ENCODE results near the gene GFRA1.
A peak's percentile ranks its signal among the peaks of the same experiment; 100 is the strongest.

Gene GFRA1

DNA sequence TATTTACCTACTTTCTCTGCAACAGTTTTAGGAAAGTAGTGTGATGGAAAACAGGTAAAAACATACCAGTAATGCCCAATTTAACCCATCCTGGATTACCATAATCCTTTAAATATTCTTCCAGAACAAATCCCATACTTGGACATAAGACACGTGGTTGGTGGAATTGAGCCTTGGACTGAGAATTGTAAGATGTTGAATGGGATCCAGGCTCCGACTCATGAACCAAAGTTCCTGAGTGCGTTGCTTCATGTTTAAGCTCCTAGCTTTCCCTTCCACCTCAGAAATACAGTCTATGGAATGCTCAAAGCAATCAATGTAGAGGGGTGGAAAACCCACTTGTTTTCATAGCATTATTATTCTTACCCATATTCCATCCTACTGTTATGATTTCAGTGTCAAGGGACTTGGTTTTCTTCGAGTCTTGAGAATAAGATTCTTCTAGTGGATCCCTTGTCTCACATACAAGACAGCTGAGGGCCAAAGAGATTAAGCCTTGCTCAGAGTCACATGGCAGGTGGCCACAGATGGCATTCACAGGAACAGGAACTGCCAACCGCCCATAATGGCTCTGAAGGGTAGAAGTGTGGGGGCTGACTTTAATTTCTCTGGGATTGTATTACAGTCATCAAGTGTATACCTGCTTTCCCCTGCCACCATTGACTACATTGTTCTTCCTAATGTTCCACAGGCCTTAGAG lies 171.2 kb downstream of the GFRA1 start:
- DNase-seq (ENCODE audit: low spot score), result no peak

- DNase-seq (ENCODE audit: low spot score), result no peak
These were observed 172.0 kb downstream of the GFRA1 start for GRCh38 chr10:116100984-116101383.

GRCh38 chr10:116099023-116099420 lies 174.0 kb downstream of the GFRA1 start:
- no peak for DNase-seq (ENCODE audit: low spot score)

- DNase-seq (ENCODE audit: low spot score), result no peak
These were observed 174.5 kb downstream of the GFRA1 start for GRCh38 chr10:116098411-116099022.

GRCh38 chr10:116097239-116097784 lies 175.7 kb downstream of the GFRA1 start:
- no peak for DNase-seq (ENCODE audit: low spot score)

DNA sequence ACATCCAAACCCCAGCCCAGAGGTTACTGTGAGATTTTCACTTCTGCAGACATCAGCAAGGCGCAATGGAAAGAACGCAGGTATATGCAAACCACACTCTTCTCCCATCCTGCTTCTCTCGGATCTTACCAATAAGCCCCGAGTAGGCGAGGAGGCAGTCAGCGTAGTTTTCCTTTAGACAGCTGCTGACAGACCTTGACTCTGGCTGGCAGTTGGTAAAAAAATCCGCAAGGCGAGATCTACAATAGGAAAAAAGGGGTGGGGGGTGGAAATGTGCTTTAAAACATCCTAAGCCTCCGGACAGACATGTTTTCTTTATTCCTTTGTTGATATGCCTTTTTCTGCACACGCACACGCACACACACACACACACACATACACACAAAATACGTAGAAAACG lies 176.5 kb downstream of the GFRA1 start:
- no peak for DNase-seq (ENCODE audit: low spot score)

DNA sequence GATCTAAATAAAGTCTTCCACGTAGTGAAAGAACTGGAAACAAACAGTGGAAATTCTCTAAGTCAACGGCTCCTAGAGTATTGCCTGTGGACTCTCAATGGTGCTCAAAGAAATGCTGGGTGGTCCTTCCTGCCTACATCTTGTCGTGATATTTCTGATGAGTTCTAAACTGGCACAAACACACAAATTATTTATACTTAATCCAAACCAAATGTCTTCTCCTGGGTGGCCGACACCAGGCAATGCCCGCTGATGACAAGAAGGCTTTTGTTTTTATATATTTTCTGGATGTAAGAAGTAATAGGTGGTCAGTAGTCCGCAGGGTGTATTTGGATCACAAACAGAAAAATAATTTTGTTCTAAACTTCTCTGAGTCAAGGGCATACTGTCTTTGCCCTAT lies 178.7 kb downstream of the GFRA1 start:
- no peak for DNase-seq (ENCODE audit: low spot score)

DNA sequence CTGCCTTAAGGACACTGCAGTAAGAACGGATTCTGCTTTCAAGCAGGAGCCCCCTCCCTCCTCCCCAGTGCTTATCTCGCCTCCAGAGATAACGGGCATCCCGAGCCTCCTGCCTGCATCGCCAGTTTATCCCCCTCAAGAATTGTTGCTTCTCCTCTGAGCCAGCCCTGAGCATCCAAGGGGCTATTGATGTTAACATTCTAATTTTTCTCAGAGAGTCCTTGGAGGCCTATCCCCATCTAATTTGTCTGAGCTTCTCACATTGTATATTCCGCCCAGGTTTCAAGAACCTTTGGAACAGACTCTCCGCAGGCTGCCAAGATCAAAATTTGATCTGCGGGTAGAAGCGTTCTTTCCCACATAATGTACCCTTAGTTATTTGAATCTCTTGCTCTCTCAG lies 180.0 kb downstream of the GFRA1 start:
- DNase-seq (ENCODE audit: low spot score), result no peak

- no peak for DNase-seq (ENCODE audit: low spot score)
These were observed 184.0 kb downstream of the GFRA1 start for GRCh38 chr10:116088985-116089384.

GRCh38 chr10:116085323-116085722 lies 187.7 kb downstream of the GFRA1 start:
- no peak for DNase-seq (ENCODE audit: low spot score)

GRCh38 chr10:116084161-116084560 lies 188.8 kb downstream of the GFRA1 start:
- no peak for DNase-seq (ENCODE audit: low spot score)

GRCh38 chr10:116083226-116083762 lies 189.7 kb downstream of the GFRA1 start:
- no peak for DNase-seq (ENCODE audit: low spot score)

GRCh38 chr10:116082762-116083161 lies 190.2 kb downstream of the GFRA1 start:
- no peak for DNase-seq (ENCODE audit: low spot score)

GRCh38 chr10:116082206-116082605 lies 190.8 kb downstream of the GFRA1 start:
- no peak for DNase-seq (ENCODE audit: low spot score)

- DNase-seq (ENCODE audit: low spot score), result peak; percentile 19
These were observed 192.5 kb downstream of the GFRA1 start for GRCh38 chr10:116080553-116080952.

DNA sequence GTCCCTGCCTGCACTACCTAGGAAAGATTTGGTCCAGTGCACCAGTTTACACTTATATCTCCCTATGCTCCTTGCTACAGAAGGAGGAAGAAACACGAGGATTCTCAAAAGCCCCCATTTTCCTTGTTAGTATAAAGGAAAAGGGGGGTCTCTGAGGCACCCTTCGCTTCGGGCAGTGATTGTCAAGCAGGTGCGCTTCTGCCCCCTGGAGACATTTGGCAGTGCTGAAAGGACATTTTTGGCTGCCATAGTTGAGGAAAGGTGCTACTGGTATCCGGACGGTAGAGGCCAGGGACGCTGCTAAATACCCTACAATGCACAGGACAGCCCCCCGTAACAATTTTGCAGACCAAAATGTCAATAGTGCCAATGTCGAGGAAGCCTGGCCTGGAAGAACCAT lies 193.7 kb downstream of the GFRA1 start:
- no peak for DNase-seq (ENCODE audit: low spot score)

- no peak for DNase-seq (ENCODE audit: low spot score)
These were observed 196.4 kb downstream of the GFRA1 start for GRCh38 chr10:116076621-116077020.

GRCh38 chr10:116073510-116073909 lies 199.5 kb downstream of the GFRA1 start:
- DNase-seq (ENCODE audit: low spot score), result no peak

DNA sequence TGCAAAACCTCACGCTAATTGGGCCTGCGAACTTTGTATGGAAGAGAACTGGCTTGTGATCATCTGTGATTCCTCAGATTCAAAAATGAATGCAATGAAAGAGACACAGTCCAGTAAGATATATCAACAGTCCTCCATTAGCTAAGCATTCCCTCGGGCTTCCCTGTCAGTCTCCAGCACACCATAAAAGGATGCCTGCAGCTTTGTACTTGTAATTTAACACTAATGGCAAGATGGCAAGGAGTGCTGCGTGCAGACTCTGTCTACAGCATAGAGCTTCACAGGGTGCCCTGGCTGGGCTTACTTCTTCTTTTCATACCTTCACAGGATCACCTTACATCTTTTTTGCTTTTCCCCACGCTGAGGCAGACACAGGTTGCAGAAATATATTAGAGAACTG lies 200.0 kb downstream of the GFRA1 start:
- DNase-seq (ENCODE audit: low spot score), result no peak

DNA sequence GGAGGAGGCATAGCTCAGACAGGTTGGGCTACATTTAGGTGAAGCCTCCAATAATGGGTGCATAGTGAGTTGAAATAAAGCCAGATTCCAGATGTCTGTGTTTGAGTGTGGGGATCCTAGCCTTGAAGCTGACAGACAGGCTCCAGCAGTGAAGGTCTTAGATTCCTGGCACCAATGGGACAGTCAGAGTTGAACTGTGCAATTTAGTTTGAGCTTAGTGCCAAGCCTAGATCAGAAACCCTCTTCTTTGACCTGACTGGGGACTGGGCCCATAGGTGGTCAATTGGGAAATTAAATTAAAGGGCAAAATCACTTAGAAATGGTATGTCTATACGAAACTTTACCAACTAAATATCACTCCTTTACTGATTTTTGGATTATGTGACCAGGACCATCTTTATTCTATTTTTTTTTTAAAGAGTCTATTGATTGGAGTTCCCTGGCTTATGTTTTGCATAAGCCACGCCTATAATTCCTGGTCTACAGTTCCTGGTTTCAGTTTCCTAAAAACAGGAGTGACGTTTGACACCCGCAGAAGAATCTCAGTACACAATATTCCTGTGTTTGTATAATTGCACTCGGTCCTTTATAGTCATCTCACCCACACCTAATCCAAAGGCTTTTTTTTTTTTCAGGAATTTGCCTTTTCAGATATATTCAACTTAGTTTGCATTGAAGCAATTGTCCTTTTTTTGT lies 201.4 kb downstream of the GFRA1 start:
- DNase-seq (ENCODE audit: low spot score), result no peak

DNA sequence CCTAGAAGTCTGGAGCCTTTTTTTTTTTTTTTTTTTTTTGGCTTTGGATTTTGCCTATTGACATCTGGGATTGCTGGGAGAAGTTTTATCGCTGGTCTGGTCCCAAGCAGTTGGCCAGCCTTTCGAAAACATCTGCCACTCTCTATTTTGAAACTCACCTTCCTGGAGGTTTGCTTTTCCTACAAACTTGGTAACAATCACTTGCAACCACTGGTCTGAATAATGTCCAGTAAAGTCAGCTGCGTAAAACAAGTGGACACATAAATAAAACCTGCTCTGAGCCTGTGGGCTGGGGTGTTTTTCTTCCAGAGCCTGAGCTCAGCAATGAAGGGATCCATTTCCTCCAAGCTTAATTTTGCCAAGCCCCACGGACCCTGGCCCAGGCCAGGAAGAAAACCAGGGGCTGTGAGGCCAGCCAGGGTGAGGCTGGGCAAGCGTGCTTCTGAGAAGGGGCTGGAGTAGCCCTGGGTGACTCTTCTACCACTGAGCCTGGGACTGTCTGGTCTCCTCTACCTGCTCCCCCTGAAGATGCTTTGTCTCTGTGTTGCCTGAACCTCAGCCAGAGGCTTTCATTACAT lies 202.2 kb downstream of the GFRA1 start:
- DNase-seq (ENCODE audit: low spot score), result no peak

DNA sequence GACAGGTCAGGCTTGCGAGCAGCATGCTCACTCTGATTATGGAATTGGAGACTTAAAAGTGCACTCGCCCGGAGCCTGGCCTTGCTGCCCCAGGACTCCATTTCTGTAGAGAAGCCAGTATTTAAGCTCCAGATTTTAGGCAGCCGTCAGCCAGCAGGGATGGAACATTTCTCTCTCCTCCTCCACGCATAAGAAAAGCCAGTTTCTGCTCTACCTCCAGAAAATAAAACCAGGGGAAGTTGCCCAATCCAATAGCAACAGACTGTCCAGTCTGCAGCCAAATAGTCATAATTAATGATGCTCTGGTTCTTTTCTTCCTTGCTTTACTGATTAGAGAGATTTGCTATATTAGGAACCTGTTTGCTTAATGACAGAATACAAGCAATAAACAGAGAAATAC lies 203.2 kb downstream of the GFRA1 start:
- DNase-seq (ENCODE audit: low spot score), result no peak
